Activated naive CD4-positive, alpha-beta T cell treated with anti-CD3 and anti-CD28 coated beads, Interleukin-2, amount 50 U/mL, for 16 hours (primary cell): ENCODE results near the gene CACNB3.
"Not testable (repeated sequence)": the region's sequence is repeated elsewhere in the genome, so short reads cannot be mapped to it uniquely, and the experiment has no call there.

Experiments
- DNase-seq: peaks from one replicate; pipeline ENCODE4 v3.0.0-alpha.2; 2020

The CACNB3 gene

DNA sequence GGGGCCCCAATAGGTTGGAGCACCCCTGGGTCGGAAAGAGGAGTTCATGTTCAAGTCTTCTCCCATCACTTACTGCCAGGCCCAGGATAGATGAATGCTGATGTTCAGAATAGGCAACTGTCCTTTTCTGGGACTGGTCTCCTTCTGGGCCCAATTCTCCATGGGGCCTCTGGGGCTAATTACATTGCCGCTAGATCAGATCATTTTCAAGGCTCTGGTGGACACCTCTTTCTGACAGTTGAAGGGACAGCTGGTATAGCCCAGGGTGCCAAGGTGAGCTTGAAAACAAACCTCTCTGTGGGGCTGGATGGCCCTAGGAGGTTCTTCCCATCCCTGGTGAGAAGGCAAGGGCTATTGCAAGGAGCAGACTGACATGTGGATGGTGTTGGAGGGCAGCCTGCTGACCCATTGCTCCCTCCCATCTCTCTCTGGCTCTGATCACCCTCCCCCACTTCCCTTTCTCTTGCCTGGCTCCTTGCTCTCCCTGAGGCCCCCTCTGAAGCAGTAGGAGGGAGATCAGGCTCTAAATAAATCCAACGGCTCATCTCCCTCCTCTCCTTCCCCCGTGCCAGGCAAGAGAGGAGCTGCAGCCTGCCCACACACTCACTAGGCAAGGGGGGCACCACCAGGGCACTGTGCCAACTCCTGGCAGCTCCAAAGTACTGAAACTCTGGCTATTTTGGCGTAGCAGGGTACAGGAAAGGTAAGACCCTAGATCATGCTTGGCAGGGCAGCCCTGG lies 1.9 kb downstream of the CACNB3 start:
- DNase-seq, result no peak

DNA sequence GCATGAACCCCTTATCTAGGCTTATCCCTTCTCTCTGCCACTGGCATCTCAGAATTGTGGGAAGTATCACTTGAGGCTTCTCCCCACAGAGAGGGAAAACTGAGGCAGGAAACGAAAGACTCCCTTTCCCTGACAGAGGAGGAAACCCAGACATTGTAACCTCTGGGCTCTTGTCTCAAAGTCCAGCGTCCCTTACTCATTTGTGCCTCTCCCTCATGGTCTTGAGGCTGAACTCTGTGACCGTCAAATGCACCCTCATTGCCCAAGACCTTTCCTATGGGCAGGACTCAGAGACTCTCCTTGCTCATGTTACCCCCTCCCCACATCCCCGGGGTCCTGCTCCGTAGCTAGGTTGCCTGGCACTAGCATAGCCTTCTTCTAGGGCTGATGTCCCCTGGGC lies 3.8 kb downstream of the CACNB3 start:
- DNase-seq, result no peak

DNA sequence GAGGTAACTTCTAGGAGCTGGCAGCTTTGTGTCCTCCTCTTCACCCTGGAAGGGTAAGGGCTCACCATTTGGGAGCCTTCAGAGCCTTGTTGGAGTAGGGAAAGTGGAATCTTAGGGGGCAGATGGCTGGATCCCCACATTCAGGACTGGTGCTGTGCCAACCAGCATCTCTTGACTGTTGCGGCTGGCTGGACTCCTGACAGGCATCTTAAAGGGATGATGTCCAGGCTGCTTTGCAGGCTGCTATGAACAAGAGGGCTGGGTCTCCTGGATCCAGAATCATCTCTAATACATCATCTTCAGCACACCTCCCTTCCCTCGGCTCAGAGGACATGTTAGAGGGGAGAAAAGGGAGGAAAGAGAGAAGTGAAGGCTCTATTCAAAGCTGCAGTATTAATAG lies 4.4 kb downstream of the CACNB3 start:
- no peak for DNase-seq

DNA sequence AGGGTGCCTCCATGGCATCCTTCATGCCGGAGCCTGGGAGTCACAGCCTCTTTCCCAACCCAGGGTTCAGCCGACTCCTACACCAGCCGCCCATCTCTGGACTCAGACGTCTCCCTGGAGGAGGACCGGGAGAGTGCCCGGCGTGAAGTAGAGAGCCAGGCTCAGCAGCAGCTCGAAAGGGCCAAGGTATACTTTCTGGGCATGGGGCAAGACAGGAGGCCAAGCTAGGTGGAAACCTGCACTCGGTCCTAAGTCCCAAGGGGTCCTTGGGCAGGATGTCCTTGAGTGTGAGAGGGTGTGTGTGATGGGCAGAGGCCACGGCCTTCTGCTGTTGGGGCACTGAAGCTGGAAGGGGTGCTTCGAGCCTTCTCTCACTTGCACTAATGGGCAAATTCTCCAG lies 5.0 kb downstream of the CACNB3 start:
- no peak for DNase-seq

DNA sequence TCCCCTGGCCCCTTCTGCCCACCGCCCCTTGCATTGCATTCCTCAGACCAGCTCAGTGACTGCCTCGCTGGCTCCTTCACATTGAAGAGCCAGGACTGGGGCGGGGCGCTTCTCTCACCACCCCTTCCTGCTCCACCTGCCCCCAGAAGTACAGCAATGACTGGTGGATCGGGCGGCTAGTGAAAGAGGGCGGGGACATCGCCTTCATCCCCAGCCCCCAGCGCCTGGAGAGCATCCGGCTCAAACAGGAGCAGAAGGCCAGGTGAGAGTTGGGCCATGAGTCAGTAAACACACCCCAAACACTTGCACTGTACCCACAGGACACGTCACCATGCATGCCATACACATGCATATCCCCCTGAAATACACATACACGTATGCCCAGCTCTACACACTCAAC lies 5.8 kb downstream of the CACNB3 start:
- DNase-seq, result no peak

DNA sequence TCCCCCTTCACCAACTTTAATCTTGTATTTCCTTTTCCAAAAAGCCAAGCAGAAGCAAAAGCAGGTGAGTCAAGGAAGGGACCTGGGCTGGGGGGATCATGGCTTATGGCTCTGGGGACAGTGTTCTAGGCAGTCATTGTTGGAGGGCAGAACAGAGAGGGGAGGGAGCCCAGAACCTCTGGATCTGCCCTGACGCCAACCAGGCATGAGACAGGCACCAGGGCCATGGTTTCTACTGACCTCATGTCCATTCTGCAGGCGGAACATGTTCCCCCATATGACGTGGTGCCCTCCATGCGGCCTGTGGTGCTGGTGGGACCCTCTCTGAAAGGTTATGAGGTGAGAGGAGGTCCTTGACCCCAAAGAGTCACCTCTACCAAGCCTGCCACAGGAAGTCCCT lies 6.6 kb downstream of the CACNB3 start:
- DNase-seq, result no peak

DNA sequence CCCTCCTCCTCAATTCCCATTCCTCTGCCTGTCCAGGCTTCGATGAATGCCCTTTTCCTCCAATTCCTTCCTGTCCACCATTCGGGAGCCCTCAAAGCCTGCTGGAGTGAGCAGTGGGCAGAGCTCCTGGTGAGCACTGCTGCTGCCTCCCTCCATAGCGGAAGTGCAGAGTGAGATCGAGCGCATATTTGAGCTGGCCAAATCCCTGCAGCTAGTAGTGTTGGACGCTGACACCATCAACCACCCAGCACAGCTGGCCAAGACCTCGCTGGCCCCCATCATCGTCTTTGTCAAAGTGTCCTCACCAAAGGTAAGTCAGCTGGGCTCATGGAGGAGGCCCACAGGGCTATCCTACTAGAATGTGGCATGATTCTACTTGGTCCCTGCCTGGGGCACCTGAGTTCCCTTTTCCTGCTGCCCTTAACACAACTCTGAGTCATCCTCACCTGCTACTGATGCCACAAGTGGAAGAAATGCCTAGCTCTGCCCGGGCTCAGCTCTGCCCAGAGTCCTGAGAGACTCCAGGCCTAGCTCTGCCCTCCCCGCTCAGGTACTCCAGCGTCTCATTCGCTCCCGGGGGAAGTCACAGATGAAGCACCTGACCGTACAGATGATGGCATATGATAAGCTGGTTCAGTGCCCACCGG lies 8.0 kb downstream of the CACNB3 start:
- DNase-seq, result no peak

DNA sequence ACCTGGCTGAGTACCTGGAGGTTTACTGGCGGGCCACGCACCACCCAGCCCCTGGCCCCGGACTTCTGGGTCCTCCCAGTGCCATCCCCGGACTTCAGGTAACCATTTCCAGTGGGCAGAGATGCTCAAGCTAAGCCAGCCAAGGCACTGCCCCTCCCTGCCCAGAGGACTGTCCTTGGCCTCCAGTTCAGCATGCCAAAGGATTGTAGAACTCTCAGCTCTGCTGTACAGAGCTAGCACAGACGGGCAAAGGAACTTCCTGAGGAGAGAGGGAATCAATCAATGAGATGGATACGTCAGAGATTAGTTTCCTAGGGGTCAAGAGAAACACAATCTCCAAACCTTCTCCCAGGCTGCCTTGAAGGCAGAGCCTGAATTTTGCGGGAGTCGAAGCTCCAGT lies 8.7 kb downstream of the CACNB3 start:
- DNase-seq, result no peak

DNA sequence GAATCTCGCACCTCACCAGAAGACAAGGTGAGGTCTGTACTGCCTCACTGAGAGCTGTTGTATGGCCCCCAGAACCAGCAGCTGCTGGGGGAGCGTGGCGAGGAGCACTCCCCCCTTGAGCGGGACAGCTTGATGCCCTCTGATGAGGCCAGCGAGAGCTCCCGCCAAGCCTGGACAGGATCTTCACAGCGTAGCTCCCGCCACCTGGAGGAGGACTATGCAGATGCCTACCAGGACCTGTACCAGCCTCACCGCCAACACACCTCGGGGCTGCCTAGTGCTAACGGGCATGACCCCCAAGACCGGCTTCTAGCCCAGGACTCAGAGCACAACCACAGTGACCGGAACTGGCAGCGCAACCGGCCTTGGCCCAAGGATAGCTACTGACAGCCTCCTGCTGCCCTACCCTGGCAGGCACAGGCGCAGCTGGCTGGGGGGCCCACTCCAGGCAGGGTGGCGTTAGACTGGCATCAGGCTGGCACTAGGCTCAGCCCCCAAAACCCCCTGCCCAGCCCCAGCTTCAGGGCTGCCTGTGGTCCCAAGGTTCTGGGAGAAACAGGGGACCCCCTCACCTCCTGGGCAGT lies 9.3 kb downstream of the CACNB3 start:
- no peak for DNase-seq

DNA sequence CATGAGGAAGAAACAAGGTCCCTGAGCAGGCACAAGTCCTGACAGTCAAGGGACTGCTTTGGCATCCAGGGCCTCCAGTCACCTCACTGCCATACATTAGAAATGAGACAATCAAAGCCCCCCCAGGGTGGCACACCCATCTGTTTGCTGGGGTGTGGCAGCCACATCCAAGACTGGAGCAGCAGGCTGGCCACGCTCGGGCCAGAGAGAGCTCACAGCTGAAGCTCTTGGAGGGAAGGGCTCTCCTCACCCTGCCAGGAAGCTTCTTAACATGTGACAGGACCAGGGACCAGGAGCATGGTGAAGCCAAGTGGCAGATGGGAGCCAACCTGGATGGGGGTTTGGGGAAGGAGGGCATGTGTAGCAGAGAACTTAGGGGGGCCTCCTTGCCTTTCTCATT lies 10.0 kb downstream of the CACNB3 start:
- no peak for DNase-seq

DNA sequence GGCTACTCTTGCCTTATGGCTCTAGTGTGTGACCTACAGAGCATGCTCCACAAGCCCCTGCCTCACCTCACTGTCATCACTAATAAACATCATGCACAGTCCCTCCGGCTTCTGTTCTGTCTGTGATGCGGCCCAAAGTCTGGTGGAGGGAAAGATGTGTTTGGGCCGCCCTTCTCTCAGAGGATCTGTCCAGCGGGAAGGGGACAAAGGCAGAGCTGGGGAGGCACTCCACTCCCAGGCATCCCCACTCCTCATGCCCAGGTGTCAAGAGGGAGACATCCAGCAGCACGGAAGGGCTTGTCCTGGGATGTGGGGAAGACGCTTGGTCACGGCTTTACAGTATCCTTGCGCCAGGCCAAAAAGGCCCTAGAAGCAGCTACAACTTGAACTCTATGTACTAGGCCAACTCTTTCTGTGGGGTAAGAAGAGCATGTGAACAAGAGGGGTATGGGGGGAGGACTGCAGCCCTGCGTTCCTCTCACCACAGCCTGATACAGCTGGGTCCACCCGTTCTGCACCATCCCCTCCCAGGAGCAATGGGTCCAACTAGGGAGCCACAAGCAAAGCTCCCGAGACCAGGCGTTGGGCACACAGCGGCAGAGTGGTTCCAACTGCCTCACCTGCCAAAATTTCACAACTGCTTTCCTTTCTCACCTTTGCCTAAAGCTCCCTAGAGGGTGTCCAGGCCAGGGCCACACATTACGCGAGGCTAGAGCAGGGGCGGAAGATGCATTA lies 10.7 kb downstream of the CACNB3 start:
- DNase-seq, result no peak

DNA sequence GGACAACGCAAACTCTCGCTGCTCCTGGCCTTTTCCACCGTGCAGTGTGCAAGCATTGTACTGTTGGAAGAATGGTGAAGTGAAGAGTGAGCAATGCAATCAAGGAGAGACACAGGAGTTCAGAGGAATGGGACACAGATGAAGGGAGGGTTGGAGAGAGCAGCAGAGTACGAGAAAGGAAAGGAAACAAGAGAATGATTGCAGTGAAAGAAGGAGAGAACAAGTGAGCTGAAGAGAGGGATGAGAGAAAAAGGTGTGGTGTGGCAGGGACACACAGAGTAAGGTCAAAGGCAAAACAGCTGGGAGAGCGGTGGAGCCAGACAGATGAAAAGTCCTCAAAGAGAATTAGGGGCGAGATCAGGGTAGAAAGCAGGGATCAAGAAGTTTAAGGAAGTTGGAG lies 13.0 kb downstream of the CACNB3 start:
- no peak for DNase-seq

DNA sequence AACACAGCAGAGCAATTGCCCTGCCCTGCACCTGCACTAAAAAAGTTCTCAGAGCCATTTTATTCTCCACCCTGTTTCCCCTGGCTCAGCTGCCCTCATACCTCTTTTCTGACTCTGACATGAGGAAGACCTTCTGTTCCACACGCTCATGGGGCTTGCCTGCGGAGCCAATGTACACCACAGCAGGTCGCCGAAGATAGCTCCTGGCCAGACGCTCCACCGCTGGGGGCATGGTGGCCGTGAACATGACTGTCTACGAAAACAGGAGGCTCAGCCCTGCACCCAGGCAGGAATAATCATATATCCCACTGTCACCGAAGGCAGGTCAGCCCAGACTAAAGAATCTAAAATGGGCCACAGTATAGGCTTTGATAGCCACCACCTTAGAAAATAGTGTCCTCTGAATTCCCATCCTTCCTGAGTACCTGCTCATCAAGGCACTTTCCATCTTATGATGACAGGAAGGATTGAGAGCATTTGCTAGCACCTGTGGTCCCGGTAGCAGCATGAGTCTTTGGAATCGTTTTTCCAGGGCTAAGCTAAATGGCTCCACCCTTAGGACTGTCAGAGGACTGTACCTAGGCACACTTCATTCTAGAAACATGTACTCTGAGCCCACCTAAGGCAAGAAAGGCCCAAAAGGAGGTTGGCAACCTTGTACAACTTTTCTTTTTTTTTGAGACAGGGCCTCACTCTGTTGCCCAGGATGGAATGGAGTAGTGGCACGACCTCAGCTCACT lies 14.2 kb downstream of the CACNB3 start:
- no peak for DNase-seq

DNA sequence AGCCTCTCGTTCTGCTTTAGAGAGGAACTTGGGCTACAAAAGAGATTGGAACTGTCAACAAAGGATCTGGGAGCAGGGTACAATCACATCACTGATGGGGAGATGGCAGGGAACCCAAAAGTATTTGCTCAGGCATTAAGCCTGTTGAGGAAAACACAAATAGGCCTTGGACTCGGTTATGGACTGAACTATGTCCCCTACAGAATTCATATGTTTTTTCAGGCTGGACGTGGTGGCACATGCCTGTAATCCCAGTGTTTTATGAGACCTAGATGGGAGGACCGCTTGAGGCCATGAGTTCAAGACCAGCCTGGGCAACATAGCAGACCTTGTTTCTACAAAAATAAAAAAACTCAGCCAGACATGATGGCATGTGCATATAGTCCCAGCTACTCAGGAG lies 19.8 kb downstream of the CACNB3 start:
- DNase-seq, result no peak

DNA sequence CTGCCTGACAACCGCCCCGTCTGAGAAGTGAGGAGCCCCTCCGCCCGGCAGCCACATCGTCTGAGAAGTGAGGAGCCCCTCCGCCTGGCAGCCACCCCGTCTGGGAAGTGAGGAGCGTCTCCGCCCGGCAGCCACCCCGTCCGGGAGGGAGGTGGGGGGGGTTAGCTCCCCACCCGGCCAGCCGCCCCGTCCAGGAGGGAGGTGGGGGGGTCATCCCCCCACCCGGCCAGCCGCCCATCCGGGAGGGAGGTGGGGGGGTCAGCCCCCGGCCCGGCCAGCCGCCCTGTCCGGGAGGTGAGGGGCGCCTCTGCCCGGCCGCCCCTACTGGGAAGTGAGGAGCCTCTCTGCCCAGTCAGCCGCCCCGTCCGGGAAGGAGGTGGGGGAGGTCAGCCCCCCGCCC lies 23.7 kb downstream of the CACNB3 start:
- not testable (repeated sequence) for DNase-seq

DNA sequence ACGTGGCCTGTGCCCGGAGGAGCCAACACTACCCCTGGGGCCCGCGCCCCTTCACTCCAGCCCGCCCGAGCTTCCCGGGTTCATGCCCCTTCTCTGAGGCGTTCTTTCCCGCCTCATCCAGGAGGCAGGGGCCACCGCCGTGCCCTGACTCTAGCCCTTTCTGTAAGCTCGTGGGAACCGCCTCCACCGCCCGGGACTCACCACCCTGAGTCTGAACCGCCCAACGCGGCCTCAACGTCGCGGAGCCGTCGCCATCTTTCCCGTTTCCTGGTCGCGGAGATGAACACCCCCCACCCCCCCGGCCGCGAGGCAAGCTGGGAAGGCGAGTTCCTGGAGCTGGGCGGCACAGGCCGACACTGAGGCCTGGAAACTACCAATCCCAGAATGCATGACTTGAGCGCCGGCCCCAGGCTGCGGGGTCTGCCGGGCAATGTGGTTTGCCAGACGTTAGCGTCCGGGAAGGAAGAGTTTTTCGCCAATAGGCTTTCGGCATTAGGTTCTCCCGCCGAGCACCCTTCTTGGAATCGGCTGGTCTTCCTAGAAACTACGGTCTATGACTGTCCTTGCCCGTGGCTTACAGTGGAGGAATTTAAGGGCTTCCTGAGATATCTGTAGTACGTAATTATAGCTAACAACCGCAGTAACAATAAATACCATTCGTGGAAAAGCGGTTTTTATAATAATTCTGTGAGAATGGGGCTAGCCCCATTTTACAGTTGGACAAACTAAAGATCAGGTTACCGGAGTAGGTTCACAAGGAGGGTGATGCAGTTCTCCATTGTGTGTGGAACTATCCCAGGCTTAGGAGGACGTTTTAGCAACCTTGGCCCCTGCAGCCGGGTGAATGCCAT lies 33.8 kb downstream of the CACNB3 start, which contains the start of gene DDX23:
TSS of gene DDX23 (minus strand) at position 281 of the 851 bp plus-strand sequence. CDS start 6,381 bp downstream, outside the sequence.
- DNase-seq, result peak; percentile 91

DNA sequence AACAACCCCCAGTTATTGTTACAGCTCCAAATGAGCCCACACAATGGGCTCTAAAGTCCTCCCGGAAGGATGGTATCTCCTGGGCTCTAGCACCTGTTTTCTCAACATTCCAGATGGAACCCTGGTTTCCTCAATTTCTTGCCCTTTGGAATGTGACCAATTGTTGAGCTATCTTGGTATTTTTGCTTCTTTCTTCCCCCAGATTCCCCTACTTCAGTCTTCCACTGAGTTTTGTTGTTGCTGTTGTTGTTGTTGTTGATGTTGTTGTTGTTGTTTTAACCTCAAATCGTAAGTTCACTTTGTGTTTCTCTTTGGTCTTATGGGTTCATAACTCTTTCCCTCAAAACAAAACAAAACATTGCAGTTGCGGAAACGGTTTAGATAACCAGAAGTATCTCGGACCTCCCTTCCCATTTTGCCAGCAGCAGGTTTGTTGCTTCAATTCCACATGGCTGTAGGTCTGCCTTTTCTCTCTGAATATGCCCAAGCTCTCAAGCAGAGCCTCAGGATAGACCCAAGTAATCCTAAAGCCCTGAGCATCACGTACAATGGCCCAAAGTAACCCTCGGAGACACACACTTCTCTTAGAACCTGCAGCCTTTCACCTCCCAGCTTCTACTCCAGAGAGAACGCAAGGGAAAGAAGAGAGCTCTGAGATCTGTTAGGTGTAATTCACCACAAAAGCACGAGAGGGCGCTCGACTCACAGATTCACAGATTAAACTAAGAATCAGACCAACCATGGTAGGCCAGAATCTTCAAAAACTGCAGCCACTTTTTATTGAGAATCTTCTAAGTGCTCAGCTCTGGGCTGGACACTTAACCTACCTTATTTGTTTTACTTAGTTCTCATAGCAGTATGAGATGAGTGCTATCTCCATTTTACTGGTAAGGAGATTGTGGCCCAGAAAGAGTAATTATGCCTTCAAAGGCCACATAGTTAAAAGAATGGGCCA lies 34.7 kb downstream of the CACNB3 start:
- DNase-seq, result peak; percentile 85

DNA sequence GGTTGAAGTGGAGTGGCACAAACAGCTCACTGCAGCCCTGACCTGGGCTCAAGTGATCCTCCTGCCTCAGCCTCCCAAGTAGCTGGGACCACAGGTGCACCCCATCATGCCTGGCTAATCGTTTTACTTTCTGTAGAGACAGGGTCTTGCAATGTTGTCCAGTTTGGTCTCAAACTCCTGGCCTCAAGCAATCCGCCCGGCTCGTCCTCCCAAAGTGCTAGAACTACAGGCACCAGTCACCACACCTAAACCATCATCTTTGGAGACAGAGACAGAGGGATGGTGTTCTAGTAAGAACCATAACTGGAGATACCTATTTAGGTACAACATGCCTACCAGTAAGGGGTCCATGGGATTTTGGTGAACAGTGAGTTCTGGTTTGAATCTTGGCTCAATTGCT lies 36.2 kb downstream of the CACNB3 start:
- DNase-seq, result no peak

DNA sequence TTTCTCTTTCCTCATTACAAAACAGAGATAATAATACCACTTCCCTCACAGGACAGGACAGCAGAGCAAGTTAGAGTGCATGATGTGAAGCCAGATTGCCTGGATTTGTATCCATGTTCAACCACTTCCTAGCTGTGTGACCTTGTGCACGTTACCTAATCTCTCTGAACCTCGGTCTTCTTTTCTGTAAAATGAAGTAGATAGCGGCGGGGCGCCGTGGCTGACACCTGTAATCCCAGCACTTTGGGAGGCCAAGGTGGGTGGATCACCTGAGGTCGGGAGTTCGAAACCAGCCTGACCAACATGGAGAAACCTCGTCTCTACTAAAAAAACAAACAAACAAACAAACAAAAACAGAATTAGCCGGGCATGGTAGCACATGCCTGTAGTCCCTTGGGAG lies 36.6 kb downstream of the CACNB3 start:
- not testable (repeated sequence) for DNase-seq

DNA sequence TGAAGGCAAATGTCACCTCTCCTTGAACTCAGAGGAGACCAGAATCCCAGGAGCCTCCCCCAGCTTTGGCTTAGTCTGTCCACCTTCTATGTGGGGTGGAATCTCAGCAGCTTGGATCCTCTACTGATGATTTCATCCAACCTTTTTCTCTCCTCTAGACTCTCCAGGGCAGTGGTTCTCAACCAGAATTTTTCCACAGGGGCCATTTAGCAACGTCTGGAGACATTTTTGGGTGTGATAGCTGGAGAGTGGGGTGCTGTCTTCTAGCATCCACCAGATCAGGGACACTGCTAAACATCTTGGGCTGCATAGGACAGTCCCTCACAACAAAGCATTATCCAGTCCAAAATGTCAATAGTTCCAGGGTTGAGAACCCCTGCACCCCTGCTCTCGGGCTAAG lies 38.1 kb downstream of the CACNB3 start:
- DNase-seq, result no peak
